Activated CD8-positive, alpha-beta memory T cell treated with anti-CD3 and anti-CD28 coated beads for 1 hour (primary cell): ENCODE data around the gene AMOTL1.
"Not testable (repeated sequence)": the region's sequence is repeated elsewhere in the genome, so short reads cannot be mapped to it uniquely, and the experiment has no call there.

Experiments used
- DNase-seq, 2 donors: peaks; one replicate each; pipeline ENCODE4 v3.0.0-alpha.2; 2020; ENCODE audit warnings: low read depth in 1 of 2; ENCODE audit errors: extremely low read depth in 1 of 2

Gene AMOTL1

GRCh38 chr11:94792451-94792850 lies 24.3 kb downstream of the AMOTL1 start:
- DNase-seq = no peak

GRCh38 chr11:94793002-94793401 lies 24.8 kb downstream of the AMOTL1 start:
- DNase-seq = no peak

GRCh38 chr11:94793822-94794221 lies 25.7 kb downstream of the AMOTL1 start:
- DNase-seq = no peak

GRCh38 chr11:94794287-94795168 lies 26.4 kb downstream of the AMOTL1 start:
- no peak for DNase-seq

GRCh38 chr11:94795476-94796189 lies 27.5 kb downstream of the AMOTL1 start:
- no peak for DNase-seq

- DNase-seq = no peak
These were observed 28.0 kb downstream of the AMOTL1 start for GRCh38 chr11:94796190-94796580.

- DNase-seq = no peak
These were observed 28.7 kb downstream of the AMOTL1 start for GRCh38 chr11:94796863-94797262.

GRCh38 chr11:94799726-94800125 lies 31.6 kb downstream of the AMOTL1 start:
- DNase-seq = no peak

- no peak for DNase-seq
These were observed 32.3 kb downstream of the AMOTL1 start for GRCh38 chr11:94800414-94800813.

- no peak for DNase-seq
These were observed 33.8 kb downstream of the AMOTL1 start for GRCh38 chr11:94801866-94802460.

- DNase-seq = no peak
These were observed 34.3 kb downstream of the AMOTL1 start for GRCh38 chr11:94802501-94802900.

- DNase-seq = no peak
These were observed 35.3 kb downstream of the AMOTL1 start for GRCh38 chr11:94803491-94803890.

- no peak for DNase-seq
These were observed 36.7 kb downstream of the AMOTL1 start for GRCh38 chr11:94804874-94805273.

- DNase-seq = no peak
These were observed 37.9 kb downstream of the AMOTL1 start for GRCh38 chr11:94806014-94806413.

- no peak for DNase-seq
These were observed 38.3 kb downstream of the AMOTL1 start for GRCh38 chr11:94806419-94806818.

- no peak for DNase-seq
These were observed 41.1 kb downstream of the AMOTL1 start for GRCh38 chr11:94809251-94809650.

- not testable (repeated sequence) for DNase-seq
These were observed 44.9 kb downstream of the AMOTL1 start for GRCh38 chr11:94812724-94813720.

GRCh38 chr11:94814272-94814976 lies 46.3 kb downstream of the AMOTL1 start:
- DNase-seq = no peak

- no peak for DNase-seq
These were observed 47.7 kb downstream of the AMOTL1 start for GRCh38 chr11:94815705-94816344.
